GM12878 (cell line): Measurements from ENCODE around the gene CDC42BPA. TPM values are rescaled to one million over a fixed set of nuclear protein-coding genes. Genes with fewer than 3 reads are reported as not detected.

Source experiments
- CBX3 ChIP-seq: fragments of 200-600 bp; sonication (generic); IDR thresholded peaks from 2 replicates; pipeline ENCODE4 v1.6.1; 2016; ENCODE audit warnings: low read depth, borderline replicate concordance
- CREM ChIP-seq: IDR thresholded peaks from 2 replicates; pipeline ENCODE4 v1.6.1; 2014; ENCODE audit warnings: antibody characterized with exemption, low read depth
- HDGF ChIP-seq: fragments of 450-650 bp; IDR thresholded peaks from 2 replicates; pipeline ENCODE4 v1.6.1; 2016; ENCODE audit warnings: antibody characterized with exemption
- MXI1 ChIP-seq: fragments of 150-350 bp; IDR thresholded peaks from 2 replicates; pipeline ENCODE4 v1.6.1; 2011; ENCODE audit warnings: low read depth, mild to moderate bottlenecking, inconsistent platforms, low read length, improper control_type of control experiment
- RELA ChIP-seq: fragments of 450-650 bp; IDR thresholded peaks from 2 replicates; pipeline ENCODE4 v1.8.0; 2014; ENCODE audit warnings: borderline replicate concordance; ENCODE audit not compliant: partially characterized antibody
- SMAD1 ChIP-seq: fragments of 450-650 bp; IDR thresholded peaks from 2 replicates; pipeline ENCODE4 v1.6.1; 2018; ENCODE audit warnings: mild to moderate bottlenecking, low read depth; ENCODE audit not compliant: partially characterized antibody
- SMARCA5 ChIP-seq: fragments of 450-650 bp; IDR thresholded peaks from 2 replicates; pipeline ENCODE4 v1.6.1; 2017; ENCODE audit warnings: mild to moderate bottlenecking
- polyA plus RNA-seq, 11 experiments: library from polyadenylated mRNA; depleted of rRNA in 4 of 11; unstranded in 6 of 11; stranded (reverse) in 5 of 11; fragments of >200 nt; fragmentation: Nextera tagmentation in 4 of 11; fragmentation: Illumina TruSeq in 1 of 11; extraction: Ambion mirVana in 4 of 11; extraction: Trizol in 1 of 11; gene quantifications; 1 replicate in 1 of 11; 2 replicates in 10 of 11; pipeline versions ENCODE4 v1.2.1 to v1.2.3, GENCODE V29; 2011 to 2016; ENCODE audit warnings: inconsistent platforms in 2 of 11, missing spikeins in 2 of 11, low read depth in 1 of 11
- total RNA-seq, 4 experiments: library from RNA; depleted of rRNA in 3 of 4; stranded (reverse); fragments of >200 nt in 3 of 4; fragmentation: Illumina TruSeq in 1 of 4; extraction: Trizol in 1 of 4; gene quantifications; 2 replicates each; pipeline versions ENCODE4 v1.2.1 to v1.2.3, GENCODE V29; 2013 to 2021
- TF ChIP-seq, protein P1 (sequence below): fragments of 450-650 bp; IDR thresholded peaks from 2 replicates; pipeline ENCODE4 v1.6.1; 2016; ENCODE audit warnings: mild to moderate bottlenecking, moderate library complexity, borderline replicate concordance
- TF ChIP-seq, protein P2 (sequence below): fragments of 450-650 bp; IDR thresholded peaks from 2 replicates; pipeline ENCODE4 v1.6.1; 2017; ENCODE audit warnings: mild to moderate bottlenecking, moderate library complexity
- TF ChIP-seq, protein P3 (sequence below): IDR thresholded peaks from 2 replicates; pipeline ENCODE4 v1.6.1; 2012; ENCODE audit warnings: low read length, inconsistent platforms

CDC42BPA gene
- total and polyA plus RNA-seq, 10 of the 15 experiments (the other 5 are each of a cell fraction or from before 2014, with no cell fraction given), result 0.02 to 0.52 (median 0.10) TPM

DNA sequence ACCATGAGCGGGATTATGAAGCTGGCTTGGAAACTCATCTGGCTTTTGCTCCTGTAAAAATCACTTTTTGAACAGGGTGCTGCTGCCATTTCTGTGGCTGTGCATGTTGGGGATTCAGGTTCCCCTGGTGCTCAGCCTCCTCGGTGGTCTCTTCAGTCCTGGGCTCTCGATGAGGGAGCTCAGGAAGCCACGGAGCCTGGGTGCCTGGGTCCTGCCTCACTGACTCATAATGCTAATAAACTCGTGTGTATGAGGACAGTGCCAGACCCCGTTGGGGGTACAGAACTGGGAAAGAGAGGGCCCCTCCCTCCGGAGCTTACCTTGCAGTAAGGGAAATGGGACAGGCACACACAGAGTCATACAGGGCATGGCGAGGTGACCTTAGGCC is 372.4 kb downstream of the CDC42BPA start (continued):
- TF ChIP-seq, protein P1, sequence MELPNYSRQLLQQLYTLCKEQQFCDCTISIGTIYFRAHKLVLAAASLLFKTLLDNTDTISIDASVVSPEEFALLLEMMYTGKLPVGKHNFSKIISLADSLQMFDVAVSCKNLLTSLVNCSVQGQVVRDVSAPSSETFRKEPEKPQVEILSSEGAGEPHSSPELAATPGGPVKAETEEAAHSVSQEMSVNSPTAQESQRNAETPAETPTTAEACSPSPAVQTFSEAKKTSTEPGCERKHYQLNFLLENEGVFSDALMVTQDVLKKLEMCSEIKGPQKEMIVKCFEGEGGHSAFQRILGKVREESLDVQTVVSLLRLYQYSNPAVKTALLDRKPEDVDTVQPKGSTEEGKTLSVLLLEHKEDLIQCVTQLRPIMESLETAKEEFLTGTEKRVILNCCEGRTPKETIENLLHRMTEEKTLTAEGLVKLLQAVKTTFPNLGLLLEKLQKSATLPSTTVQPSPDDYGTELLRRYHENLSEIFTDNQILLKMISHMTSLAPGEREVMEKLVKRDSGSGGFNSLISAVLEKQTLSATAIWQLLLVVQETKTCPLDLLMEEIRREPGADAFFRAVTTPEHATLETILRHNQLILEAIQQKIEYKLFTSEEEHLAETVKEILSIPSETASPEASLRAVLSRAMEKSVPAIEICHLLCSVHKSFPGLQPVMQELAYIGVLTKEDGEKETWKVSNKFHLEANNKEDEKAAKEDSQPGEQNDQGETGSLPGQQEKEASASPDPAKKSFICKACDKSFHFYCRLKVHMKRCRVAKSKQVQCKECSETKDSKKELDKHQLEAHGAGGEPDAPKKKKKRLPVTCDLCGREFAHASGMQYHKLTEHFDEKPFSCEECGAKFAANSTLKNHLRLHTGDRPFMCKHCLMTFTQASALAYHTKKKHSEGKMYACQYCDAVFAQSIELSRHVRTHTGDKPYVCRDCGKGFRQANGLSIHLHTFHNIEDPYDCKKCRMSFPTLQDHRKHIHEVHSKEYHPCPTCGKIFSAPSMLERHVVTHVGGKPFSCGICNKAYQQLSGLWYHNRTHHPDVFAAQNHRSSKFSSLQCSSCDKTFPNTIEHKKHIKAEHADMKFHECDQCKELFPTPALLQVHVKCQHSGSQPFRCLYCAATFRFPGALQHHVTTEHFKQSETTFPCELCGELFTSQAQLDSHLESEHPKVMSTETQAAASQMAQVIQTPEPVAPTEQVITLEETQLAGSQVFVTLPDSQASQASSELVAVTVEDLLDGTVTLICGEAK, result no peak
- TF ChIP-seq SMARCA5, result no peak
- no peak for TF ChIP-seq CBX3
- TF ChIP-seq, protein P2, sequence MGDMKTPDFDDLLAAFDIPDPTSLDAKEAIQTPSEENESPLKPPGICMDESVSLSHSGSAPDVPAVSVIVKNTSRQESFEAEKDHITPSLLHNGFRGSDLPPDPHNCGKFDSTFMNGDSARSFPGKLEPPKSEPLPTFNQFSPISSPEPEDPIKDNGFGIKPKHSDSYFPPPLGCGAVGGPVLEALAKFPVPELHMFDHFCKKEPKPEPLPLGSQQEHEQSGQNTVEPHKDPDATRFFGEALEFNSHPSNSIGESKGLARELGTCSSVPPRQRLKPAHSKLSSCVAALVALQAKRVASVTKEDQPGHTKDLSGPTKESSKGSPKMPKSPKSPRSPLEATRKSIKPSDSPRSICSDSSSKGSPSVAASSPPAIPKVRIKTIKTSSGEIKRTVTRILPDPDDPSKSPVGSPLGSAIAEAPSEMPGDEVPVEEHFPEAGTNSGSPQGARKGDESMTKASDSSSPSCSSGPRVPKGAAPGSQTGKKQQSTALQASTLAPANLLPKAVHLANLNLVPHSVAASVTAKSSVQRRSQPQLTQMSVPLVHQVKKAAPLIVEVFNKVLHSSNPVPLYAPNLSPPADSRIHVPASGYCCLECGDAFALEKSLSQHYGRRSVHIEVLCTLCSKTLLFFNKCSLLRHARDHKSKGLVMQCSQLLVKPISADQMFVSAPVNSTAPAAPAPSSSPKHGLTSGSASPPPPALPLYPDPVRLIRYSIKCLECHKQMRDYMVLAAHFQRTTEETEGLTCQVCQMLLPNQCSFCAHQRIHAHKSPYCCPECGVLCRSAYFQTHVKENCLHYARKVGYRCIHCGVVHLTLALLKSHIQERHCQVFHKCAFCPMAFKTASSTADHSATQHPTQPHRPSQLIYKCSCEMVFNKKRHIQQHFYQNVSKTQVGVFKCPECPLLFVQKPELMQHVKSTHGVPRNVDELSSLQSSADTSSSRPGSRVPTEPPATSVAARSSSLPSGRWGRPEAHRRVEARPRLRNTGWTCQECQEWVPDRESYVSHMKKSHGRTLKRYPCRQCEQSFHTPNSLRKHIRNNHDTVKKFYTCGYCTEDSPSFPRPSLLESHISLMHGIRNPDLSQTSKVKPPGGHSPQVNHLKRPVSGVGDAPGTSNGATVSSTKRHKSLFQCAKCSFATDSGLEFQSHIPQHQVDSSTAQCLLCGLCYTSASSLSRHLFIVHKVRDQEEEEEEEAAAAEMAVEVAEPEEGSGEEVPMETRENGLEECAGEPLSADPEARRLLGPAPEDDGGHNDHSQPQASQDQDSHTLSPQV, result no peak
- no peak for TF ChIP-seq RELA
- no peak for TF ChIP-seq CREM
- no peak for TF ChIP-seq MXI1
- TF ChIP-seq, protein P3, sequence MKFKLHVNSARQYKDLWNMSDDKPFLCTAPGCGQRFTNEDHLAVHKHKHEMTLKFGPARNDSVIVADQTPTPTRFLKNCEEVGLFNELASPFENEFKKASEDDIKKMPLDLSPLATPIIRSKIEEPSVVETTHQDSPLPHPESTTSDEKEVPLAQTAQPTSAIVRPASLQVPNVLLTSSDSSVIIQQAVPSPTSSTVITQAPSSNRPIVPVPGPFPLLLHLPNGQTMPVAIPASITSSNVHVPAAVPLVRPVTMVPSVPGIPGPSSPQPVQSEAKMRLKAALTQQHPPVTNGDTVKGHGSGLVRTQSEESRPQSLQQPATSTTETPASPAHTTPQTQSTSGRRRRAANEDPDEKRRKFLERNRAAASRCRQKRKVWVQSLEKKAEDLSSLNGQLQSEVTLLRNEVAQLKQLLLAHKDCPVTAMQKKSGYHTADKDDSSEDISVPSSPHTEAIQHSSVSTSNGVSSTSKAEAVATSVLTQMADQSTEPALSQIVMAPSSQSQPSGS, result no peak
- TF ChIP-seq HDGF, result no peak
- TF ChIP-seq SMAD1, result no peak
